ENCODE results near the gene TCERG1.

DNA sequence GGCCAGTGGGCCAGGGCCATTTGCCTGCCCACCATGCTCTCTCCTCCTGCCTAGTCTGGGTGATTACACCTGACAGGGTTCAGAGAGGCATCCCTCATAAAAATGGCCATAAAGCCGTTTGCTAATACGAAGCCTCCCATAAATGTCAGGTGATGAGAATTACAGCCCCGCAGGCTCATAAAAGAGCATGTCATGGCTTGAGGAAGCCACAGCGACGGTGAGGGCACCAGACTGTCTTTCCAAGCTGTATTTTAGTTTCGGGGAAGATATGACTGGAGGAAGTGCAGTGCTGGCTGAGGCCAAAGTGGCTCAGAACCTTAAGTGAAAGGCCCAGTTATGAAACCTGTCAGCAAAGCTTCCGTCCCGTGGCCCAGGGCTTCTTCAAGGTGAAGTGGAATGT is 18.5 kb upstream of the TCERG1 start:
- TF ChIP-seq POLR2A (IDR thresholded peaks at IDR 0.05; ENCODE audit: low read length), result no peak
- TF ChIP-seq GATA1 (IDR thresholded peaks at IDR 0.05; ENCODE audit: low read depth, low read length), result no peak

Measured in erythroblast (primary cell).